HG03439 (cell line): ENCODE results near the gene SLC50A1.

Experiments
- ATAC-seq: cut with Tn5 transposase; IDR thresholded peaks from one replicate; pipeline ENCODE4 v1.9.1; 2021; ENCODE audit warnings: mild to moderate bottlenecking, moderate library complexity; ENCODE audit not compliant: unreplicated experiment

The SLC50A1 gene

DNA sequence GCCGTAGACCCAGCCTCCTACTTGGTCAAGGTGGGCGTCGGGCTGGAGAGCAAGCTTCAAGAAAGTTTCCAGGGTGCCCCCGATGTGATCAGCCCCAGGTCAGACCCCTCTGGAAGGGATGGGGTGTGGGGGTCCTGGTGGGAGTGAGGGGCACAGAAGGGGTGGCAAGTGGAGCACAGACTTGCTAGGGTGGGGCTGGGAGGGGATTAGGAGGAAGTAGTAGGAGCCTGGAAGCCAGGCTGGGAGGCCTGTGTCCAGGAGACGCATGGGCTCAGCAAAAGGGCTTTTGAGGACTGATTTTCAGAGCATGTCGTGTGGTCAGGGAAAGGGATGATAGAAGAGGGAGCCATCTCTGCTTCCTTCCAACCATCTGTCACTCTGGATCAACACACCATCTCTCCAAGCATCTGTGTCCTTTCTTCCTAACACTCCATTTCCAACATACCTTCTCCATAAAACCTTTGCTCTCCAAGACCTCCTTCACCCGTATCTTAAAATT, 46.4 kb downstream of the SLC50A1 start:
- no peak for ATAC-seq

DNA sequence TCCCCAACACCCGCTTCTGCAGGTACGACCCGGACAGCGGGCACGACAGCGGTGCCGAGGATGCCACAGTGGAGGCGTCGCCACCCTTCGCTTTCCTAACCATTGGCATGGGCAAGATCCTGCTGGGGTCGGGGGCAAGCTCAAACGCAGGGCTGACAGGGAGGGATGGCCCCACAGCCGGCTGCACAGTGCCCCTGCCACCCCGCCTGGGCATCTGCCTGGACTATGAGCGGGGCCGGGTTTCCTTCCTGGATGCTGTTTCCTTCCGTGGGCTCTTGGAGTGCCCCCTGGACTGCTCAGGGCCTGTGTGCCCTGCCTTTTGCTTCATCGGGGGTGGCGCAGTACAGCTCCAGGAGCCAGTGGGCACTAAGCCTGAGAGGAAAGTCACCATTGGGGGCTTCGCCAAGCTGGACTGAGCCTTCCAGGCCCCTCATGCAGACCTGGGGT, 48.1 kb downstream of the SLC50A1 start:
- no peak for ATAC-seq

DNA sequence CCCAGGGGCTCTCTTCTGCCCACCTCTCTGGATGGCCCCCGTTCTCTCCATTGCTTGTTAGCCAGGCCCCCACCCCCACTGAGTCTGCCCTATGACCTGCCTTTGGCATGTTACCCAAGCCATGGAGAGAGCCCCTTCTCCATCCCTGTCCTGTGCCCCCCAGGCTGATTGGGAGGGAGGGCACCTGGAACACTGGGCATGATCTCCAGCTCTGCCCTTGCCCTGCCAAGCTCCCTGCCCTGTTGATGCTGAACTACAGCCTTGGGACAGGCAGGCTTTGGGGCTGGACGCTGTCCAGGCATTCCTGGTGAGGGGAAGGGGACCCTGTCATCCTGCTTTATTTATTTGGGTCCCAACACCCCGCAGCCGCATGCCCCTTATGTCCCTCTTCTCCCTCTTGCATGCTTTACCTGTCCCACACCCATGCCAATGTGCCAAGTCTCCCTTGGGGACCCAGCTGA, 48.7 kb downstream of the SLC50A1 start:
- no peak for ATAC-seq

DNA sequence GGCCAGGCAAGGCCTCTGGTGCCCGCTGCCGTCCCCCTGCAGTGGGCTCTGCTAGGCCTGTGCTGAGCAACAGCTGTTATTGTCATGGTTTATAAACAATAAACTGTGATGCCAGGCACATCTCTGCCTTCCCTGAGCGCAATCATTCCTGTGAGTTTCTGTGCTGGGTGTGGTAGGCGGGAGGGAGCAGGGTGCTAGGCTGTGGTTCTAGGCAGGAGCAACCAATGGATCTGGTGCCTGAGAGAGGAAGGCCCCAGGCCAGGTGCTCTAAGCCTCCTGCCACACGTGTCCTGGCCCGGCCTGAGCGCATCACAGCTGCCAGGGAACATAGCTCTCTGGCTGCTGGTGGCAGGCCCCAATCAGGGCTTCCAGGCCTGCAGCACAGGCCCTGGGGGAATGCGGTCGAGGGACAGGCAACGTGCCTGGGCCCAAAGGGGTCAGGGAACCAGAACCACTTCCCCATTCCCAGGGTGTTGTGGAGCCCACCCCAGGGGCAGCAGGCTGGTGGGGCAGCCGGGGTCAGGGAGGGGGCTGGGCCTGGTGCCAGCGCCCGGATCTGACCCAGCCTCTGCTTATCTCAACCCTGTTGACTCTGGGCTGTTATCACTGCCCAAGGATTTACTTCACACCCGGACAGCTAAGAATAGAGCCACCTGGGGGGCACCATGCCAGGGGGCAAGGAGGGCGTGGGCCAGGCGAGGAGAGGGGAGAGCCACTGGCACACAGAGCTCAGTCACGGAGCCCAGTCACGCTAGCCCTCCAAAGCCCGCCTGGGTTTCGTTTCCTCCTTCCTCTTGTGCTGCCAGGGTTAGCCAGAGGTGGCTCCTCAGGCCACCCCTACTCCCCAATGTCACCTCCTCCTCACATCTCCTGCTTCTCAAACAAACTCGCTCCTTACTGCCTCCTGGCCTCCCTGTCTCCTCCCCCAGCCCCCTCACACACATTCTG, 49.5 kb downstream of the SLC50A1 start:
- ATAC-seq, result peak; percentile 72

DNA sequence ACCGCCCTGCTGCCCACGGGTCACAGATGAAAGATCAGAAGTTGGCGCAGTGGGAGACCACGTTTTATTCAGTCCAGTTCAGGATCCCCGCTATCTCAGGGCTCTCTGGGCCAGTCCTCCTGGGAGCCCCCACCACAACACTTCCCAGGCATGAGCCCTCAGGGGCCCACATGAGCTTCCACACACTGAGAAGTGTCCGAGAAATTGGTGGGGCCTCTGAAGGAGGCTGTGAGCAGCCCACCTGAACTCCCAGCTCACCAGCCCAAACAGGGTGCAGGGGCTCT, 50.1 kb downstream of the SLC50A1 start:
- peak; percentile 14 for ATAC-seq

DNA sequence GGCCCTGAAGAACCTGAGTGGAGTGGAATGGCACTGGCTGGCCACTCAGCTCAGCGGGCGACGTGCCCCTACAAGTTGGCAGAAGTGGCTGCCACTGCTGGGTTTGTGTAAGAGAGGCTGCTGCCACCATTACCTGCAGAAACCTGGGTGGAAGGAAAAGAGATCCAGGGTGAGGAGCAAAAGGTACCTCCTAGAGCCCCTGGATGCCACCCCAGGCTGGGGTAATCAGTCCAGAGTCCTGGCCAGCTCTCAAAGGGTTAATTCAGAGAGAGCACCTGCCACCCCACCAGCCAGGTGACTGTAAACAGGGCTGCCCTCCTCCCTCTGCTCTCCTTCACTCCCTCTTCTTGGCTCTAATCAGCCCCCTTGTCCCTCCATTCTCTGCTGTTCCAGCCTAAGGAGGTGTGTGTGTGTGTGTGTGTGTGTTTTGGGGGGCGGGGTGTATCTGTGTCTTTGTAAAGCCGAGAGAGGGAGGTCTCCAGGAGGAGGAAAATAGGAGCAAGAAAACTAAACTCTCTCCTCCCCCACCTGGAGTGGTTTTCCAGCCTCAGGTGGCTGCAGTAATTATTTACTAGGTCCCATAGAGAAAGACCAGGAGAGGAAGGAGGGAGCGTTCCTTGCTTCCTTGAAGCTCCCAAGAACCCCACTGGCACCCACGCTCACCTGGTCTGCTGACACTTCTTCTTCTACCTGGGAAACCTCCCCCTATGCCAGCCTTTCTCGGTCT, 50.6 kb downstream of the SLC50A1 start:
- no peak for ATAC-seq

DNA sequence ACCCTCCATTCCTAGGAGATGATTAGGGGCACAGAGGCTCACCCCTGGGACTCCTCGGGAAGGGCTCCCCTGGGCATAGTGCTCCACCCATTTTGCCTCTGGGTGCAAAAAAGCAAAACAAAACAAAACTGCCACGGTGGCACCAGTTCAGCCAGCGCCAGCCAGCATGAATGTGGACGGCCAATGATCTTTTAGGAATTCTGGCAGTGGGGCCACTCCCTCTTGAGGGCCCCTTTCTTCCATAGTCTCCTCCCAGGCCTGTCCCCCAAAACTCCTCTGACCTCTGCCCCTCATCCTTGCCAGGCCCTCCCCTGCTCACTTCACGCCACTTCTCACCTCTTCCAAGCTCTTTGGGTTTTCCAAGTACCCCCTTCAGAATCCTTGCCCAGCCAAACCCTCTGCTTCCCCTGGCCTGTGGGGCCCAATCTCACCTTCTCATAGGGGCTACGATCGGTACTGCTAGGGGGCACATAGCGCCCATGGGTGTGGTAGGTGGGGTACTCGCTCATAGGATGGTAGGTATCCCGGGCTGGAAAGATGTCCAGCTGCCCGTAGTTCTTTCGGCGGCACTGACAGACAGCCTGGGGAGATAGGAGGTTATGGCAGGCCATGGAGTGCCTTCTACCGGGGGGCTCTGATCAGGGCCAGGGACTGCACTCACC, 51.3 kb downstream of the SLC50A1 start:
- ATAC-seq, result no peak

DNA sequence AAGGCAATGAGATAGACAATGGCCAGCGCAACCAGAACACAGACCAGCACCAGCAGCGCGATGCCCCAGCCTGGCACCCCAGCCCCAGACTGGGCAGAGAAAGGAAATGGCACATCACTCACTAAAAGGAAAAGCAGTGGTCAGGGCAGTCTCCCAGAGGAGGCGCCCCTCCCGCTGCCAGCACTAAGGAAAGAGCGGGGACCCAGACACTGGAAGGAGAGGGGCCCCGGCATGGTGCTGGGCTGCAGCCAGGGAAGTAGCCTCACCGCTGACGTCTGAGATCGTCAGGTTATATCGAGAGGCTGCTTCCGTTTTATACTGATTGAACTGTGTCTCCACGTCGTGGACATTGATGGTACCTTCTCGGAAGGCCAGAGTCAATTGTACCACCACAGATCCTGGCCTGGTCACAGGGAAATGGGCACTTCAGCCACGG, 51.8 kb downstream of the SLC50A1 start:
- ATAC-seq, result no peak

DNA sequence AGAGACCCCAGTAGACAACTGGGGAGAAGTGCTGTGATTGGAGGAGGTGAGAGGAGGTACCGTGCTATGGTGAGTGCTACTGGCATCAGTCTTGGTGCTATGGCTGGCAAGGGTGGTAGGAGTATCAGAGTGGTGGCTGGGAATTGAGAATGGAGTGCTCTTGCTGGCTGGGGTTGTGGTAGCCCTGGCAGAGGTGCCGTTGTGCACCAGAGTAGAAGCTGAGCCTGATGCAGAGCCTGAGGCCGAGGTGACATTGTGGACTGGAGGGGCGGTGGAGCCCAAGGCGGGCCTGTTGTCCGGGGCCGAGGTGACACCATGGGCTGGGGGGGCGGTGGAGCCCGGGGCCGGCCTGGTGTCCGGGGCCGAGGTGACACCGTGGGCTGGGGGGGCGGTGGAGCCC, 52.6 kb downstream of the SLC50A1 start:
- ATAC-seq, result no peak
